WERI-Rb-1 (cell line): ENCODE measurements around the gene ANXA2R.
"Not testable (repeated sequence)": the region's sequence is repeated elsewhere in the genome, so short reads cannot be mapped to it uniquely, and the experiment has no call there.

Source experiments
- DNase-seq: peaks from one replicate; pipeline ENCODE4 v3.0.0-alpha.2; 2020
- H3K27ac ChIP-seq: fragments of 250-450 bp; sonication (Bioruptor Pico); 2 replicates; pipeline ENCODE4 v1.5.1; 2020; ENCODE audit warnings: mild to moderate bottlenecking, moderate library complexity
- H3K27me3 ChIP-seq: fragments of 250-450 bp; sonication (Bioruptor Pico); 2 replicates; pipeline ENCODE4 v1.5.1; 2021; ENCODE audit warnings: mild to moderate bottlenecking, low read depth, moderate library complexity; ENCODE audit not compliant: insufficient read depth, severe bottlenecking
- H3K36me3 ChIP-seq: fragments of 250-450 bp; sonication (Bioruptor Pico); 2 replicates; pipeline ENCODE4 v1.5.1; 2020; ENCODE audit warnings: mild to moderate bottlenecking, moderate library complexity
- H3K4me3 ChIP-seq: 2 replicates; pipeline ENCODE4 v1.5.1; 2011; ENCODE audit warnings: low read depth, mild to moderate bottlenecking, control low read depth, low read length
- H3K9me3 ChIP-seq: fragments of 250-450 bp; sonication (Bioruptor Pico); 2 replicates; pipeline ENCODE4 v1.5.1; 2021; ENCODE audit warnings: mild to moderate bottlenecking, moderate library complexity; ENCODE audit not compliant: severe bottlenecking
- TF ChIP-seq, protein P1 (sequence below): IDR thresholded peaks from 2 replicates; pipeline ENCODE4 v1.5.1; 2011; ENCODE audit warnings: low read depth, mild to moderate bottlenecking, control low read depth, inconsistent platforms, low read length

ANXA2R gene

DNA sequence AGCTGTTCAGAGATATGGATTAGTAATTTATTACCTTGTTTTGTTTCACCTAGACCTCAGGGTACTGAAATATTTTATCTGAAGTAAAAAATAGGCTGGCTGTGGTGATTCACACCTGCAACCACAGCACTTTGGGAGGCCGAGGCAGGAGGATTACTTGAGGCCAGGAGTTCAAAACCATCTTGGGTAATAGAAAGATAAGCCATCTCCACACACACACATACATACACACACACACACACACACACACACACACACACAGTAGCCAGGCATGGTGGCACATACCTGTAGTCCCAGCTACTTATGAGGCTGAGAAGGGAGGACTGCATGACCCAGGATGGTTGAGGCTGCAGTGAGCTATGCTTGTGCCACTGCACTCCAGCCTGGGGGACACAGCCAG lies 3.7 kb downstream of the ANXA2R start:
- no peak for DNase-seq
- Histone ChIP-seq H3K36me3 (no peaks in the 10 kb centered on the region), H3K27ac (no peak overlapping the region), H3K9me3 (peaks cover 33% of the 10 kb centered on the region), H3K27me3 (peaks cover 82% of the 10 kb centered on the region), H3K4me3 (no peak overlapping the region)
- TF ChIP-seq, protein P1, sequence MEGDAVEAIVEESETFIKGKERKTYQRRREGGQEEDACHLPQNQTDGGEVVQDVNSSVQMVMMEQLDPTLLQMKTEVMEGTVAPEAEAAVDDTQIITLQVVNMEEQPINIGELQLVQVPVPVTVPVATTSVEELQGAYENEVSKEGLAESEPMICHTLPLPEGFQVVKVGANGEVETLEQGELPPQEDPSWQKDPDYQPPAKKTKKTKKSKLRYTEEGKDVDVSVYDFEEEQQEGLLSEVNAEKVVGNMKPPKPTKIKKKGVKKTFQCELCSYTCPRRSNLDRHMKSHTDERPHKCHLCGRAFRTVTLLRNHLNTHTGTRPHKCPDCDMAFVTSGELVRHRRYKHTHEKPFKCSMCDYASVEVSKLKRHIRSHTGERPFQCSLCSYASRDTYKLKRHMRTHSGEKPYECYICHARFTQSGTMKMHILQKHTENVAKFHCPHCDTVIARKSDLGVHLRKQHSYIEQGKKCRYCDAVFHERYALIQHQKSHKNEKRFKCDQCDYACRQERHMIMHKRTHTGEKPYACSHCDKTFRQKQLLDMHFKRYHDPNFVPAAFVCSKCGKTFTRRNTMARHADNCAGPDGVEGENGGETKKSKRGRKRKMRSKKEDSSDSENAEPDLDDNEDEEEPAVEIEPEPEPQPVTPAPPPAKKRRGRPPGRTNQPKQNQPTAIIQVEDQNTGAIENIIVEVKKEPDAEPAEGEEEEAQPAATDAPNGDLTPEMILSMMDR: no peak

DNA sequence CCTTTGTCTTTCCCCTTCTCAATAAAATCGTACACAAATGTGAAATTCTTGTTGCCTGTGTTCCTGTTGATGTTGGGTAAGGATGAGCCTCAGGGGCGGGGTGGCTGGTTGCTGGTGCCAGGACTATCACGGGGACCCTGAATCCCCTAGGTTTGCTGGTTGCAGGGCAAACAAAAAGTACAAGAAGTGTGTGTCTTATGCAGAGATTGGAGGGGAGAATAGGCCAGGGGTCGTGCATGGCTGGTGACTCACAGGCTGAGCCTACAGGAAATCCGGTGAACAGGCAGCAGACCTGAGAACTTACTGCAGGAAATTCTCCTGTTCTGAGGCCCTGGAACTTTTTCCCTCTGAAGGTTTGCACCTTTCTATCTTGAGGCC lies 5.5 kb downstream of the ANXA2R start:
- Histone ChIP-seq H3K36me3 (no peaks in the 10 kb centered on the region), H3K4me3 (no peak overlapping the region), H3K9me3 (peaks cover 15% of the 10 kb centered on the region), H3K27ac (no peak overlapping the region), H3K27me3 (peaks cover 72% of the 10 kb centered on the region)
- DNase-seq: no peak
- TF ChIP-seq, protein P1: no peak

DNA sequence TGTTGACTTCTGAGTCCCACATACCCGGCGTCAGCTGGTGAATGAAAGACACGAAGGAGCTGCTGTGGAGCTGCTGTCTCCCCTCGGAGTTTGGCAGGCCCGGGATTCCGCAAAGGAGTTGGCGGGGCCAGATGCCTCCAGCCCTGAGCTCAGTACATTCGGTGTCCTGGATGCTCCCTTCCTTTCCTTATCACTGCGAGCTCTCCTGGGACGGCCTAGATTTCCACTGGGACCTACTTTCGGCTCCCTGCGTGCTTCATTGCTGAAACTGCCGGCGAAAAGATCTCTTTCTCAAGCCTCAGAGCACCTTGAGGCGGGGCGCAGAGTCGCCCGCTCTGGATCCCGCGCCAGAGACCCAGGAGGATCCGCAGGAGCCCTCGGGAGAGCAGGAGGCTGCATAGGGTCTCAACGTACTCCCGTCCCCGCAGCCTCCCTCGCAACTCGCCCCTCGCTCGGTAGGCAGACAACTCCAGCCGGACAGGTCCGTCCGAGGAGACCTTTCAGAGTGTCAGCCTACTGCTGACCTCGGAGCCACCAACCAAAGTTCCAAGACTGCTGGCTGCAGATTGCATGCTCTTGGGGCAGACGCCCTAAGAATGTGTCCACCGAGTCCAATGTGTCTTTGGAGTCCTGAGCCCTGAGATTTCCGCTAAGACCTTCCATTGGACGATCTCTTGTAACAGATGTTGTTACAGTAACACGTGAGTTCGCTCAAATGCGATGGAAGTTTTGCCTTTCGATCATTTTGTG lies 6.1 kb downstream of the ANXA2R start:
- H3K27me3 ChIP-seq: peaks cover 73% of the 10 kb centered on the region
- DNase-seq: no peak
- H3K36me3 ChIP-seq: no peaks in the 10 kb centered on the region
- no peak overlapping the region for H3K4me3 ChIP-seq
- H3K9me3 ChIP-seq: peaks cover 12% of the 10 kb centered on the region
- TF ChIP-seq, protein P1: no peak
- H3K27ac ChIP-seq: no peak overlapping the region

DNA sequence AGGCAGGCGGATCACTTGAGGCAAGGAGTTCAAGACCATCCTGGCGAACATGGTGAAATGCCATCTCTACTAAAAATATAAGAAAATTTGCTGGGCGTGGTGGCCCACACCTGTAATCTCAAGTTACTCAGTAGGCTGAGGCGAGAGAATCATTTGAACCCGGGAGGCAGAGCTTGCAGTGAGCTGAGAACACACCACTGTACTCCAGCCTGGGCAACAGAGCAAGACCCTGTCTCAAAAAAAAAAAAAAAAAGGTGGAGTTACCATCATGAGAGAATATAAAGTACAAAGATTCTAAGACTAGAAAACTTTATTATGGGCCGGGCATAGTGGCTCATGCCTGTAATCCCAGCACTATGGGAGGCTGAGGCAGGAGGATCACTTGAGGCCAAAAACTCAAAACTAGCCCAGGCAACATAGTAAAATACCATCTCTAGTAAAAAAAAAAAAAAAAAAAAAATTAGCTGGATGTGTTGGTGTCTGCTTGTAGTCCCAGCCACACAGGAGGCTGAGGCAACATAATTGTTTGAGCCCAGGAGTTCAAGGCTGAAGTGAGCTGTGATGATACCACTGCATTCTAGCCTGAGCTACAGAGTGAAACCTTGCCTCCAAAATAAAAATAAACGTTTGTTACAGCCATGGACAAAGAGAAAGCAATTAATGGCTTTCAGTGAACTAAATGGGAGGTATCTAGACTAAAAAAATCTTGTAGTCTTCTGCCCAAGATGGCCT lies 12.9 kb downstream of the ANXA2R start:
- H3K9me3 ChIP-seq: peaks cover under 1% of the 10 kb centered on the region
- H3K27me3 ChIP-seq: peaks cover 67% of the 10 kb centered on the region
- TF ChIP-seq, protein P1: no peak
- H3K4me3 ChIP-seq: no peak overlapping the region
- no peak overlapping the region for H3K27ac ChIP-seq
- no peaks in the 10 kb centered on the region for H3K36me3 ChIP-seq
- no peak for DNase-seq

DNA sequence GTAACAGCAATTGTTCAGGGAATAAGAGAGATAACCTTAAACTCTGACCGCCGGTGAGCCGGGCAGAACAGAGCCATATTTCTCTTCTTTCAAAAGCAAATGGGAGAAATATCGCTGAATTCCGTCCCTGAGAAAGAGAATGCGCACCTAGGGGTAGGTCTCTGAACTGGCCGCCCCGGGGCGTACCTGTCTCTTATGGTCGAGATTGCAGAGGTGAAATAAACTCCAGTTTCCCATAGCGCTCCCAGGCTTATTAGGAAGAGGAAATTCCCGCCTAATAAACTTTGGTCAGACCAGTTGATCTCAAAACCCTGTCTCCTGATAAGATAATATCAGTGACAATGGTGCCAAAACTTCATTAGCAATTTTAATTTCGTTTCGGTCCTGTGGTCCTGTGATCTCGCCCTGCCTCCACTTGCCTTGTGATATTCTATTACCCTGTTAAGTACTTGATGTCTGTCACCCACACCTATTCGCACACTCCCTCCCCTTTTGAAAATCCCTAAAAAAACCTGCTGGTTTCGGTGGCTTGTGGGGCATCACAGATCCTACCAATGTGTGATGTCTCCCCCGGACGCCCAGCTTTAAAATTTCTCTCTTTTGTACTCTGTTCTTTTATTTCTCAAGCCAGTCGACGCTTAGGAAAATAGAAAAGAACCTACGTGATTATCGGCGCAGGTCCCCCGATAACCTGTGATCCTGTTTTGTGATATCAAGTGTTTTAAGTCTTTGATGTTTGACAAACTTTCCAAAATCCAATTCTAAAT lies 14.8 kb downstream of the ANXA2R start:
- H3K36me3 ChIP-seq, H3K9me3 ChIP-seq, H3K4me3 ChIP-seq, H3K27ac ChIP-seq, DNase-seq: not testable (repeated sequence)
- H3K27me3 ChIP-seq: peaks cover 84% of the 10 kb centered on the region

DNA sequence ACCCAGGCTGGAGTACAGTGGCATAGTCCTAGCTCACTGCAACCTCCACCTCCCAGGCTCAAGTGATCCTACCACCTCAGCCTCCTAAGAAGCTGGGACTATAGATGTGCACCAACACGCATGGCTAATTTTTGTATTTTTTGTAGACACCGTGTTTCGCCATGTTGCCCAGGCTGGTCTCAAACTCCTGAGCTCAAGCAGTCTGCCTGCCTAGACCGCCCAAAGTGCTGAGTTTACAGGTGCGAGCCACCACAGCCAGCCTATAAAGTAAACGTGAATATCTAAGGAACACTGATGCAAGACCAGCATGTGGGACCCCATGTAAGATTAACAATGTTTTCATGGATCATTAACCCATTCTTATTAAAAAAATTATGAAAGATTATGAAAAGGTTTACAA lies 15.9 kb downstream of the ANXA2R start:
- peaks cover 78% of the 10 kb centered on the region for H3K27me3 ChIP-seq
- TF ChIP-seq, protein P1: no peak
- H3K27ac ChIP-seq: no peak overlapping the region

More for the DNA sequence above, 15.9 kb downstream of the ANXA2R start:
- Histone ChIP-seq H3K9me3 (no peaks in the 10 kb centered on the region), H3K36me3 (no peaks in the 10 kb centered on the region), H3K4me3 (no peak overlapping the region)
- DNase-seq: no peak
